Astrocyte (in vitro differentiated cells and primary cell): Measurements from ENCODE around the gene FILIP1L.

Source experiments
- EZH2 ChIP-seq: IDR thresholded peaks from 2 replicates; pipeline ENCODE4 v1.6.1; 2012; ENCODE audit warnings: mild to moderate bottlenecking, low read length, inconsistent platforms; ENCODE audit not compliant: insufficient read depth
- TF ChIP-seq, protein P1 (sequence below): IDR thresholded peaks from 2 replicates; pipeline ENCODE4 v1.5.1; 2011; ENCODE audit warnings: low read depth, mild to moderate bottlenecking, inconsistent platforms, low read length, moderate library complexity; ENCODE audit not compliant: insufficient read depth

DNA sequence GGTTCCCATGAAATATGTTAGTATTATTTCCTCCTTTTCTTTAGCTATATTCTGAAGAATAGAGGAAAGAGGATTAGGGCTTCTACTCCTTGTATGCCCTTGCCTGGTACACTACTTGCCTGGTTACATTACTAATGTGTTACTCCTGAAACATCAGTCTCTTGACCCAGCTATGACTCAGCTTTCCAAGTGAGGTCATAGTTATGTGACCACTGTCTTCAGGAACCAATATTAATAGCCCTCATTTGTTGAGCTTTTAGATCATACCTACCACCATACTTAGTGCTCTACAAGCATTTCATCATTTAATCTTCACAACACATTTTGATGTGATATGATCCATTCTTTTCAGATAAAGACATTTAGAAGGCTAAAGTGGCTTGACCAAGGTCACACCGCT, 236.3 kb downstream of the FILIP1L start:
- TF ChIP-seq, protein P1, sequence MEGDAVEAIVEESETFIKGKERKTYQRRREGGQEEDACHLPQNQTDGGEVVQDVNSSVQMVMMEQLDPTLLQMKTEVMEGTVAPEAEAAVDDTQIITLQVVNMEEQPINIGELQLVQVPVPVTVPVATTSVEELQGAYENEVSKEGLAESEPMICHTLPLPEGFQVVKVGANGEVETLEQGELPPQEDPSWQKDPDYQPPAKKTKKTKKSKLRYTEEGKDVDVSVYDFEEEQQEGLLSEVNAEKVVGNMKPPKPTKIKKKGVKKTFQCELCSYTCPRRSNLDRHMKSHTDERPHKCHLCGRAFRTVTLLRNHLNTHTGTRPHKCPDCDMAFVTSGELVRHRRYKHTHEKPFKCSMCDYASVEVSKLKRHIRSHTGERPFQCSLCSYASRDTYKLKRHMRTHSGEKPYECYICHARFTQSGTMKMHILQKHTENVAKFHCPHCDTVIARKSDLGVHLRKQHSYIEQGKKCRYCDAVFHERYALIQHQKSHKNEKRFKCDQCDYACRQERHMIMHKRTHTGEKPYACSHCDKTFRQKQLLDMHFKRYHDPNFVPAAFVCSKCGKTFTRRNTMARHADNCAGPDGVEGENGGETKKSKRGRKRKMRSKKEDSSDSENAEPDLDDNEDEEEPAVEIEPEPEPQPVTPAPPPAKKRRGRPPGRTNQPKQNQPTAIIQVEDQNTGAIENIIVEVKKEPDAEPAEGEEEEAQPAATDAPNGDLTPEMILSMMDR: no peak
- TF ChIP-seq EZH2: no peak
